ENCODE data around the gene SREK1IP1.

SREK1IP1 gene

DNA sequence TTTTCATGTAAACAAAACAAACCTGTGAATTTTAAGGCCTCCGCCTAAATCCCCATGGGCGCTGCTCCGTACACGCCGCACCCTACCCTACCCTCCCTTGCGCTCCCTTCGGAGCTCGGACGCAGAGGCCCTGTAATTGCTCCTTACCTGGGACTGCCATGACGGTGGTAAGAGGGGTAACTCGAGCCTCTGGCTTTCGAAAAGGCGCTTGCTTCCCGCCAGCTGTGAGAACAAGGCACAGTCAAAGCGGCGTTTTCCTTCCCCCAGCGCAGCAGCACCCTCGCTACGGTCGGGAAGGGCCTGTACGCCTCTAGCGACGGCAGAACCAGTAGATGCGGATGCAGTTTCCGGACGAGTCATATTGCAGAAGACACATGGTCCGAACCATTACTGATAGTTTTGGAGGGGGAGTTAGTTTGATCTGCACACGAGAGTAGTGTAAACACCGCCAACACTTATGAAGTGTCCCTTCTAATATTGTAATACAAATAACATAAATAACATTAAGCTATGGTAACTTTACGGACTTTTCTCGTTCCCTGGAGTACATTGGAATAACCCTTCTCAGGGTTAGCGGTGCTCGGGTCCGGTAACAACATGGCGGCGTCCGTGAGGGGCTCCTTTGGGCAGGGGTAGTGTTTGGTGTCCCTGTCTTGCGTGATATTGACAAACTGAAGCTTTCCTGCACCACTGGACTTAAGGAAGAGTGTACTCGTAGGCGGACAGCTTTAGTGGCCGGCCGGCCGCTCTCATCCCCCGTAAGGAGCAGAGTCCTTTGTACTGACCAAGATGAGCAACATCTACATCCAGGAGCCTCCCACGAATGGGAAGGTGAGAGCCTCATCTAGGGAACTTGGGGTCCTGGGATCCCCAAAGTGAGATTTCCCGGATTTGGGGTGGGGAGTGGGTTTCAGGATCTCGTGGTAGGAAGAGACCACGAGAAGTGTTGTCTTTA lies at the start of gene SREK1IP1, which contains the start of gene CWC27:
Gene SREK1IP1 (minus strand): TSS at position 334 of the 955 bp plus-strand sequence. CDS start 174 bp downstream, at position 160.
Gene CWC27 (plus strand): TSS at position 573 of the 955 bp plus-strand sequence. CDS start 217 bp downstream, at position 790.
- DNase-seq: peak; percentile 90

DNA sequence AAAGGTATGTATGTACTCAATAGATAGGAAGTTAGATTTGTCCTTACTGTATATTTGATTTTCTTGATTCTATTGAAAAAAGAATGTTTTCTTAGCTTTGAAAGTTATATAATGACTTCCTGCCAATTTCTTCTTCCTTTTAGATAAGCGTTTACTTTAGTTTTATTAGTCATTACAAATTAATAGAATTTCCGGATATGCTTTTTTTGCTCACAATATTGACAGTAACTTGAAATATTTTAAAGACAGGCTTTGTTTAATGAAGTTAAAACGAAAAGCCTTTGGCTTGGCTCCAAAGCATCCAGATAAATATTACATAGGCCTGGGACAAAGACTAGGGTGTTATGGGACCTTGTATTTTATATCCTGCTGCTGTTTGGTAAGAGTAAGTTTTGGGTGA lies 49.8 kb upstream of the SREK1IP1 start:
- DNase-seq: no peak

GRCh38 chr5:64814073-64814472 lies 45.6 kb upstream of the SREK1IP1 start:
- DNase-seq: peak; percentile 76

DNA sequence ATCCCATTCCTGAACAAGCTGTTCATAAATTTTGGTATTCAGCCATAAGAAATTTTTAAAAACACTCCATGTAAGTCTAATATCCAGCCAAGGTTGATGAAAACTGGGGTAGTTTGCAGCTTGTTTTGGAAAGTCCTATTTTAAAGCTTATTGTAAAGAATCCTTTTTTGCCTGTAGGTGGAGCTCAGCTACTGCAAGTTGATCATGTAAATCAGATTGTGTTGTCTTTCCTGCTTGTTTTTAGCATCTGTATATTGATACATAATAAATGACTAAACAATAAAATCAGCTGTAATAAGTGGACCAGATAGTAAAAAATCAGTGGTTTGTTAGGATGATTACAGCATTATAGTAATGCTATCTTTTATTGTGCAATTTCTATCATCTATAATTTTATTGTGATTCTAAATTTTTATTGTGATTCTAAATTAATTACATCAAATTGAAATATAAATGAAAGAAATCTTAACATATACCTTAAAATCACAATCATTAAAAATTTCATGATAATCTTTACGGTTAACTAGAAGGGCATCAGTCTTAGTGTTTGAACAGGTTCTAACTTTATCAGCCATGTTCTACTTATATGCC lies 42.7 kb upstream of the SREK1IP1 start:
- peak; percentile 46 for DNase-seq

GRCh38 chr5:64807520-64807919 lies 39.0 kb upstream of the SREK1IP1 start:
- DNase-seq: no peak

DNA sequence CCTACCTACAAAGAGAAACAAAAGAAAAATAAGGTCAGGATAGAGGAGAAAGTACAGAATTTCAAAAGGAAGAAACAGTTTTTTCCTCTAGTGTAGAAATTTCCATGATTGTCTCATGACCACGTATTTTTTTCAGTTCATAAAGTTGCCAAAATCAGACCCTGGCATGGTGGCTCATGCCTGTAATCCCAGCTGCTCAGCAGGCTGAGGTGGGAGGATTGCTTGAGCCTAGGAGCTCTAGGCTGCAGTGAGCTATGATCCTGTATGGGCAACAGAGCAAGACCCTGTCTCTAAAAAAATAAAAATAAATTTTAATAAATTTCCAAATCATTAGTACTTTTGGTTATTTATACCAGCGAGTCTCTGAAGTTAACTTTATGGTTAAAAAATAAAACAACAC lies 38.0 kb upstream of the SREK1IP1 start:
- no peak for DNase-seq

- no peak for DNase-seq
Measured at GRCh38 chr5:64800926-64801325, 32.4 kb upstream of the SREK1IP1 start.

- no peak for DNase-seq
Measured at GRCh38 chr5:64796301-64796700, 27.8 kb upstream of the SREK1IP1 start.

GRCh38 chr5:64794053-64794770 lies 25.7 kb upstream of the SREK1IP1 start:
- DNase-seq: no peak

DNA sequence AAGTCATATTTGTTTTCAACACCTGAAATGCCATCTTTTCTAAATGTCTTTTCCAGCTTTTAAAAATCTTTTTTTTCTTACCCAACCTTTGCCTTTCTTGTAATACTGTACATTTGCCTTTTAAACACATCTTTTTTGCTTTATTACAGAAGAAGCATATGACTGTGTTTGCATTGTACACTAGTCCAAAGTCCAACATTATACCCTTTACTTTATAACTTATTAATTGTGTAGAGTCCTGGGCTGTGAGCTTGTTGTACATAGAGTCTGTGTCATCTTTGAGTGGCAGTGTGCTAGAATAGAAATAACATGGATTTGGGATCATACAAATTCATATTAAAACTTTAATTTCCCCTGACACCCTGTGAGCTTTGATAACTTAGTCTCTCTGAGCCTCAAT lies 24.0 kb upstream of the SREK1IP1 start:
- no peak for DNase-seq

DNA sequence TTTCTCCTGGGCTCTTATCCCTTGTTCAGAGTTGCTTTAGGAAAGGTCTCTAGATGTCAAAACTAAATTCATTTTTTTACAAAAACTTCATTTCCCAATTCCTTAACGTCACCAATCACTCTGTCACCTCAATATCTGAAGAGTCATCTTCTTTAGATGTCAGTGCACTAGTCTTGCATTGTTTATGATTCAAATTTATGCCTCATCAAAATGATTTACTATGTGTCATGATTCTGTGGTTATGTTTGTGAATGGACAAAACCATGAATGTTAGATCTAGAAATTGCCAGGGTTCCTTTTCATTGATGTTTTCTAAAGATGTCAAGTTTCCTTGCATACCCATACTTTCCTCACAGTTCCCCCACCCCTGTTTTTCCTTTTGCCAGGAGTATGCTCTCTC lies 21.7 kb upstream of the SREK1IP1 start:
- DNase-seq: peak; percentile 43

GRCh38 chr5:64789457-64789856 lies 21.0 kb upstream of the SREK1IP1 start:
- DNase-seq: no peak

DNA sequence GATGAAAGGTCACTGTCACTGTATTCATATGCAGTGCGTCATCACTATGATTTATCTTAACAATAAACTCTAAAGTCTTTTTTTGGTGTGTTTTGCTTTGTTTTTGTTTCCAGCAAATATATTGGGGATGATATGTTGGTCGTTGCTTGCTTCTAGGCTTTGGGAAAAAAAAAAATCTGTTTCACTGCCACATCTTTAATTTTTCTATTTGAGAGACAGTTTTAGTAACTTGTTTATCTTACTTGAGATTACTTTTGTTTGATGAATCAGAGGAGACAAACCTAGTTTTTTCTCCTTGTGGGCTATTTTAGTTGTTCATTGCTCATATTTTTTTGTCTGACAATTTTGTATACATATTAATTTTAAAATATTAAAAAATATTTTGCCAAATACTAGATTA lies 19.7 kb upstream of the SREK1IP1 start:
- DNase-seq: no peak

GRCh38 chr5:64786372-64786771 lies 17.9 kb upstream of the SREK1IP1 start:
- DNase-seq: no peak

DNA sequence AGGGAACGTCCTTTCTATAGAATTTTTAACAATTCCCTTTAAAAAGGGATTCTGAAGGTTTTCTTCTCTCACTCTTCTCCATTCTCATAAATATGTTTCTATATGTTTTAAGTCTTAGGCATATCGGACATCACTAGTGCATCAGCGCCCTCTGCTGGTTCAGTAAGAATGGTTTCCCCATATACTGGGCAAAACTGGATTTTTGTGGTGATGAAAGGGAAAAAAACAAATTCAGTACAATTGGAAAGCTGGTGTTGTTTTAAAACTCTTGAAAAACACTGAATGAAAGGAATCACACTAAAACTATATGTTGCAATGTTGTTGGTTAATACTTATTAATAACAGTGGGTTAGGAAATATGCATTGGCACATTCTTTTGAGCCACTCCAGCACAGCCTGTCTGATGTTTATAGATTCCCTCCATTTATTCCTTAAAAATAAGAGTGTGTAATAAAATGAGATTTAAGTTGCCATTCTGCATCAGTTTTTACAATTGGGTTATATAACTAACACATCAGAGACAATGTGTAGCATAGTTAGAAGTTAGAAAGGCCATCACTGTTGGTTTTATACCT lies 16.0 kb upstream of the SREK1IP1 start:
- peak; percentile 71 for DNase-seq

- no peak for DNase-seq
Measured at GRCh38 chr5:64775291-64775690, 6.8 kb upstream of the SREK1IP1 start.

DNA sequence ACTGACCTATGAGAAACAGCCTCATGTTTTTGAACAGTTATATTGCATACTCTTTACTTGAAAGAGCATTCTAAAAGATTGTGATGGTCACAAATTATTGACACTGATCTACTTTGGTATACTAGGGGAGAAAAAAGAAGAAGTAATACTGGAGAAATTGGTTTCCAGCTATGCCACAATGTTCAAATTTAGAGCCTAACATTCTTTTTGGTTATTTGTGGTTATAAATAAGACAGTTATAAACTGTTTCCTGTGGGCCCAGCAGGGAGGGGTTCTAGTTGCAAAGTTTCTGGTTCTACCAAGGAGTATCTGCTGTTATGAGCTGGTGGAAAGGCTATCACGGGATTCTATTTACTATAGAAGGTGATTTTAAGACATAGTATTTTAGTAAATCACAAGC lies 5.0 kb upstream of the SREK1IP1 start:
- DNase-seq: no peak

GRCh38 chr5:64771736-64772135 lies 3.2 kb upstream of the SREK1IP1 start:
- DNase-seq: no peak

GRCh38 chr5:64769855-64770254 lies 1.4 kb upstream of the SREK1IP1 start:
- DNase-seq: no peak

DNA sequence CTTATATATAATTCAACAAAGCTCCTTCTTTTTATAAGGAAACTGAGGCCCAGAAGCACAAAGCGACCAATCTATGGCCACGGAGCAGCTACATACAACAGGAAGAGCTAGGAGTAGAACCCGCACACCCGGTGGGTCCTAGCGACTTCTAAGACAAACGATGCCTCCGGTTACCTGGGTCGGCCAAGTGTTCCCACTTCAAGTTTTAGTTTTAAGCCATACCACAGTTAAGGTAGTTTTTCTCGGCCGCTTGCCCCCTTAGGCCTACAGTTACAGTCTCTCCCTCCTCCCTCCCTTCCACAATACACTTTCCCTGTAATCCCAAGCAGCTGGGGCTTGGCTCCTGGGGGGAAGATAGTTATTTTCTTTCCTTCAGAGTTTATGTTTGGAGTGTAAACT lies 533 bp downstream of the SREK1IP1 start:
- DNase-seq: peak; percentile 13

DNA sequence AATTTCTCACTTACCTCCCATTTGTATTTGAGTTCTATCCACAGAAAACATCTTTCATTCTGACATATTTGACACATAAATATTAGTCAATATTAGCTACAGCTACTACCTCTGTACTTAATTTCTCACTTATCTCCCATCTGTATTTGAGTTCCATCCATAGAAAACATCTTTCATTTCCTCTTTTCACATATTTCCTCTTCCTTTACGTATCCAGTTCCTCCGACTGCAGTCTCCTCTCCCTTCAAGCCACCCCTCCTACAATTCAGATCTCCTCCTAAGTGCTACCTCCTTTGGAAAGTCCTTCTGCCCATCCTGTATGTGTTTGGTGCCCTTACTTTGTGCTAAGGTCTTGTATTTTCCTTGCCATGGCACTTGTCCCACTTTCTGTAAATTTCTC lies 1.6 kb downstream of the SREK1IP1 start:
- DNase-seq: no peak

GRCh38 chr5:64765804-64766504 lies 2.5 kb downstream of the SREK1IP1 start:
- DNase-seq: no peak
